ENCODE measurements around the gene KLF5. TPM values are rescaled to one million over a fixed set of nuclear protein-coding genes. Genes with fewer than 3 reads are reported as not detected.

KLF5 gene
- total RNA-seq, 1 experiment from 2014 or later = 65.9 TPM

- CTCF ChIA-PET = interaction anchor here (0.7 kb wide), 1 partner anchor 336 kb away, joined by 3 read pairs; no protein-coding TSS in a partner anchor
- Histone ChIP-seq H4K20me1 (ENCODE audit: insufficient read depth) (no peaks in the 10 kb centered on the region), H3K9me2 (ENCODE audit: insufficient read depth) (no peaks in the 10 kb centered on the region), H2AFZ (no peak overlapping the region), H3K4me3 (no peak overlapping the region), H3K27me3 (ENCODE audit: insufficient read depth, low read depth) (no peaks in the 10 kb centered on the region), H3K36me3 (ENCODE audit: low read depth) (no peaks in the 10 kb centered on the region), H3K79me2 (ENCODE audit: low read depth) (no peaks in the 10 kb centered on the region), H3K4me1 (replicated peaks; ENCODE audit: insufficient read depth) (peaks cover 23% of the 10 kb centered on the region), H3K4me2 (no peak overlapping the region), H3K27ac (no peak overlapping the region), H3K9me3 (ENCODE audit: insufficient read depth, low read depth) (no peaks in the 10 kb centered on the region), H3F3A (ENCODE audit: insufficient read depth, low read depth) (peaks cover 26% of the 10 kb centered on the region)
- no peak for TF ChIP-seq EZH2 (IDR thresholded peaks at IDR 0.05; ENCODE audit: low read depth)
- TF ChIP-seq CTCF (conservative IDR thresholded peaks at IDR 0.05) = no peak
- DNase-seq = no peak
- BruUV-seq (replicated peaks) = no TSS peak
- POLR2A ChIA-PET (ENCODE audit: unreplicated experiment) = no interaction called here
- intact Hi-C loops (cut with micrococcal nuclease; ENCODE audit: unreplicated experiment) = no loop called here
Observed at GRCh38 chr13:73035660-73036059, 23.1 kb upstream of the KLF5 start.

GRCh38 chr13:73036566-73036965 is 22.2 kb upstream of the KLF5 start:
- H2AFZ ChIP-seq = no peak overlapping the region
- intact Hi-C loops (cut with micrococcal nuclease; ENCODE audit: unreplicated experiment) = no loop called here
- BruUV-seq (replicated peaks) = no TSS peak
- no peaks in the 10 kb centered on the region for H4K20me1 ChIP-seq (ENCODE audit: insufficient read depth)
- H3F3A ChIP-seq (ENCODE audit: insufficient read depth, low read depth) = peaks cover 24% of the 10 kb centered on the region
- H3K9me3 ChIP-seq (ENCODE audit: insufficient read depth, low read depth) = no peaks in the 10 kb centered on the region
- no peak for TF ChIP-seq CTCF (conservative IDR thresholded peaks at IDR 0.05)
- no peak for TF ChIP-seq EZH2 (IDR thresholded peaks at IDR 0.05; ENCODE audit: low read depth)
- H3K79me2 ChIP-seq (ENCODE audit: low read depth) = no peaks in the 10 kb centered on the region
- H3K27me3 ChIP-seq (ENCODE audit: insufficient read depth, low read depth) = no peaks in the 10 kb centered on the region
- no peaks in the 10 kb centered on the region for H3K9me2 ChIP-seq (ENCODE audit: insufficient read depth)
- no peak for DNase-seq
- no peak overlapping the region for H3K4me3 ChIP-seq
- ChIA-PET POLR2A (ENCODE audit: unreplicated experiment) (no interaction called here), CTCF (no interaction called here)
- no peak overlapping the region for H3K27ac ChIP-seq
- no peak overlapping the region for H3K4me2 ChIP-seq
- H3K36me3 ChIP-seq (ENCODE audit: low read depth) = no peaks in the 10 kb centered on the region
- H3K4me1 ChIP-seq (replicated peaks; ENCODE audit: insufficient read depth) = peaks cover 22% of the 10 kb centered on the region

- Histone ChIP-seq H3K4me2 (no peak overlapping the region), H3K9me3 (ENCODE audit: insufficient read depth, low read depth) (no peaks in the 10 kb centered on the region), H2AFZ (no peak overlapping the region), H3K9me2 (ENCODE audit: insufficient read depth) (no peaks in the 10 kb centered on the region), H3K36me3 (ENCODE audit: low read depth) (no peaks in the 10 kb centered on the region), H3K79me2 (ENCODE audit: low read depth) (no peaks in the 10 kb centered on the region), H3K27me3 (ENCODE audit: insufficient read depth, low read depth) (no peaks in the 10 kb centered on the region), H4K20me1 (ENCODE audit: insufficient read depth) (no peaks in the 10 kb centered on the region), H3K4me3 (no peak overlapping the region), H3K4me1 (replicated peaks; ENCODE audit: insufficient read depth) (peaks cover 19% of the 10 kb centered on the region; the same call in 1 of the 2 replicates), H3K27ac (no peak overlapping the region), H3F3A (ENCODE audit: insufficient read depth, low read depth) (peaks cover 13% of the 10 kb centered on the region)
- intact Hi-C loops (cut with micrococcal nuclease; ENCODE audit: unreplicated experiment) = no loop called here
- CTCF ChIA-PET = no interaction called here
- BruUV-seq (replicated peaks) = no TSS peak
- DNase-seq = no peak
- POLR2A ChIA-PET (ENCODE audit: unreplicated experiment) = no interaction called here
- no peak for TF ChIP-seq EZH2 (IDR thresholded peaks at IDR 0.05; ENCODE audit: low read depth)
Observed at GRCh38 chr13:73038064-73038463, 20.7 kb upstream of the KLF5 start.
